NCI-H1694 treated with DMSO at 0.1 percent for 48 hours (cell line): ENCODE data around the gene ZBTB20.

Experiments
- DNase-seq: peaks from one replicate; lab custom pipeline; 2025; lab: John Stamatoyannopoulos, UW

Gene ZBTB20

DNA sequence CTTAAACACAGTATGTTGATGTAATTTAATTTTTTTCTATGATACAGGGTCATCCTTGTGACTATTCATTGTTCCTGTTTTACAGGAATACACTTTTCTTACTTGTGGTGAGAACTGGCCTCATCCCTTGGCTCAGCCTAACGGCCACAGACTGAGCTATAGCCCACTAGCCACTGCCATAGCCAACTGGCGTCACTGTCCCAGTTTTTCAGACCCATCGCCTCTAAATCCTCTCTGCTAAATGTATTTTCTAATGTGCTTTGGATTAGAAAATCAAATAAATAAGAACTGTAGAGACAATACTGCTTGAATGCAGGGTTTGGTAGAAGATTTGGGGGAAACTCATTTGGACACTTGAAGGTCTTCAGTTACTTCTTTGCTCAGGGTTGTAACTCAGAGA lies 740.2 kb downstream of the ZBTB20 start:
- no peak for DNase-seq

DNA sequence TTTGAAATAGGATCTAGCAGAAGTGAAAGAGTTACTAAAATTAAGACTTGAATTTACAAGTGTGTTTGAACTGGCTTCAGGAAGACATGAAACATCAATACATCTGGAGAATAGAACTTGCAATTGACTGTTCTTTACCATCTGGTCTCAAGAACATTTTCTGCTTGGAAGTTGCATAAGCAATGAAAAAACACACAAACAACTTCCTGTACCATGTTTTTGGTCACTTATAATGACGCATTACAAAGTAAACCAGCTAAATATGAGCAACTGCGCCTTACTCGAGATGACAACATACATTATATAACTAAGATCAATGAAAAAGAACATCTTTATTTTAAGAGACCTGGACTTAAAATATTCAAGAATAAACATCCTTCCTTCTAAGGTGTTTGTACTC lies 740.8 kb downstream of the ZBTB20 start:
- DNase-seq, result no peak

DNA sequence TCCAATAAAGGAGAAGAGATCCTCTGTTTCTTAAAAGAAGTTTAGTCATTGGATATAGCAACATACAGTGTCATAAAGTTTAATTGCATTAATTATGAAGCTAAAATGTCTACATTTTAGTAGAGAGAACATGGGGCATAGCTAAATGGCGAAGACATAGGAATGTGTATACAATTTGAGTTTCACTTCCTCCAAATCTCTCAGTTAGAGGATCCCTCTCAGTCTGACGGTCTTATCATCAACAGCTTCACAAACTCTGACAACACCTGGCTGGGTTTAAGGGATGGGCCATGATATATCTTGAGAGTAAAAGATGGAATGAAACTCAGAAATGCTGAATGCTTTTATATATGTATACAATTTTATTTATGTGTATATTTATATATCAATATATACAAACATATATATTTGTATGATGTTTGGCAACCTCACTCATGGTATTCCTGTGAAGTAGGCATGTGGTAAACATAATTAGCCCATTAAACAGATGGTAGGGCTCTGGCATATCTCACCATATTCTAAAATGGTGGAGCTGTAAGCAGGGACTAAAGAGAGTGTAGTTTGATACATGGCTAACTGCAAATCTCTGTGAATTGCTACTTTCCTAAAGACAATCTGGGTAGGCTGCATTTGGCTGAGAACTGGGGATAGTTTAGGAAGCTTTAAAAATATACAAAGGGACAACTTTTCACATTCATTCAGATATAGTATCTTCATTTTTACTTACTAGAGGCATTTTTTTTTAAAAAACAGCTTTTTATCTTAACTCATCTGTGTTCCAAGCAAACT lies 741.7 kb downstream of the ZBTB20 start:
- no peak for DNase-seq

DNA sequence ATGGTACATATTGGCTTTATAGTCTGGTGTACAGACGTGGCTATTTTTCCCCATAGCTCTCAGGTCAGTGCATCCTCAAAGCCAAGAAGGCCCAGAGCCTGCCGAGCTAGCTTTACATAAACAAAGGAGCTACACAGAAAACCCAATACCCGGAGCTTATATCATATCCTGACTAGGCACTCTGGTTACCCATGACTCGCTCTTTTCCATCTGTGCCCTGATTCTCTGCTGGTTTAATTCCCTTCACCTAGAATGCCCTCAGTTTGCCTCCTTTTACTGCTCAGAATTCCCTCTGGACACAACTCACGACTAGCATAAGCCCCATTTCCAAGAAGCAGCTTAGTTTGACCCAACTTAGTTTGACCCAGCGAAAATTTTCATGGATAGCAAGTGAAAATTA lies 742.5 kb downstream of the ZBTB20 start:
- DNase-seq, result no peak

DNA sequence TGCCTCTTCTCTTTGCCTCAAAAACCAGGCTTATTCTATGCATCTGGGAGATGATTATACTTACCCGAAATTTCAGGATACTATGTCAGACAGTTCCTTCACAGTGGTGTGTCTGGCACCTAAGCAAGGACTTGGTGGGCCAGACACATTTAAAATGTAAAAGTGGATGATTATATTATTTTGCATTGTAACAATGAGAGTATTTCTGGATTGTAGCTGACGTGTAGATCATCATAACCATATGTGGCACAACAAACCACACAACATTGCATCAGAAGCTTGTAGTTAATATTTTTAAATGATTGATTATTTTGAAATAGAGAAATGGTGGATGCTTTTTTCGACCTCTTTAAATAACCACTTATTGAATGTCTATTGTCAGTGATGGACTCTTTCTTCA lies 744.2 kb downstream of the ZBTB20 start:
- no peak for DNase-seq

DNA sequence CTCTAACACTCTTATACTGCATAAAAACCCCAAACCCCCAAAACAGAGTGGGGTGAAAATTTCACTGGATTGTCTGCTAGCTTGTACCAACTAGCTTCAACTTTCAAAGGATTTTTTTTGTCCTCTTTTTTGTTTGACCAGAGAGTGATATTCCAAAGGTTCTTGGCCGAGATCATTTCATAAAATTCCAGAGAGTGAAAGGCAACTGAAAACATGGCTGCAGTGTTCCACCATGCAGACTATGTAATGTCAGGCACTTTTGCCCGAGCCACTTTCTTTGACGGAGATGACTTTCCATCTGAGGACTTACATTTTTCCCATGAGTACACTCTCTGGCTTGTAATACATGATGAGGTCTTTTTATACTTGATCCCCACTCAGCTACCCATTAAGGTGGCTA lies 745.7 kb downstream of the ZBTB20 start:
- no peak for DNase-seq

DNA sequence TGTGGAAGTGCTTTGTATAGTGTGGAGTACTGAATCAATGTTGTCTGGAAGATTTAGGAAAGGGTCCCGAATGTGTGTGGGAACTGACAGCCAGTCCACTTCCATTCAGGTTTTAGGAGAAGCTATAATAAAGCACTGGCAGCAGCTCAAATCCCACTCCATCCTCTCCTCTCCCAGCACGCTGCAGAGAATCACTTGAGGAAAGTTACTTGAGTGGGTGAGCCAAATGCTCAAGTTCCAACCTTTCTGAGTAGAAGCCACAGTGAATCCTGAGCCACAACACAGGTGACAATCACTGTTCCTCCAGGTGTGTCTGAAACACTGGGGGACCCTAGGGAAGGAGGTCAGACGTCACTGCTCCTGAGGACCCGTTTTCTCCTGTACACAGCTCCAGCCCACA lies 746.7 kb downstream of the ZBTB20 start:
- no peak for DNase-seq

DNA sequence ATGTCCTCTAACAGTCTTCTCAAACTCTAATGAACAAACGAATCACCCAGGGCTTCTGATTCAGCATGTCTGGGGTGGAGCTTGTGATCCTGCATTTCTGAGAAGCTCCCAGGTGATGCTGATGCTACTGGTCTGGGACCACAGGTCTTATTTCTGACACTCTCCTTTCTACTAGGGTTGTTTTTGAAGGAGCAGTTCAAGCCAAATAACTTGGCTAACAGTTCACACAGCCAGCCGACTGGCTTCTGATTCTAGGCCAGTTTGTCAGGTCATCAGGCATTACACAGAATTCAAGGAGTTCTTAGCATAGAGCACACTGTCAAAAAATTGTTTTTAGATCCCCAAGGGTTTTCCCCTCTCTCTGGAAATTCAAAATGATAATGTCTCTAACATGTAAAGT lies 752.5 kb downstream of the ZBTB20 start:
- DNase-seq, result no peak

DNA sequence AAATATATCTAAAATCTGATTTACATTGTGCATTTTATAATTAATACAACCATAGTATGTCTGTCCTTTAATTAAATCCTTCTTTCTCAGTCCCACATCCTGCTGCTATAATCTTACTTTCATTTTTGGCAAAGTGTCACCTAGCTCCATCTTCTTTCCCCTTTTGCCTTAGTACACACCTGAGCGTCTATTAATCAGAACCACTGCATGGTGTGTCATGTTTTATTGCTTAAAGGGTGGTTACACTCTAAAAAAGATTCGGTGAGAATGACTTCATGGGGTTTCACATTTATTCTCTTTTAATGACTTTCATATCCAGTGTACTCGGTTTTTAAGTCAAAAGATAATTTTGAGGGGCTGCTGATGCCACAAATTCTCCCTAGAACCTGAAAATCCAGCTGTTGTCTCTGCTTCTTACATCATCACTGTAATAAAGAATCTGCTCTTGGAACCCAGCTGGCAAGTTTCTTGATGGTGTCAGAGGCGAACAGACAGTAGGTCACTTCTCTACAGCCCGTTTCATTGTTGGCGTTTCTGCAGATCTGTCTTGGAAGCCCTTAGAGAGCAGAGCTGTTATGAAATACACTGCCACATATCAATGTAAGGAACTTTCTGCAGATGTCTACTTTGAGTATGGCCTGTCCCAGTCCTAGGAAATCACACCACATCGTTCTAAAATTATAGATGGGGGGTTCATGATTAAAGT lies 753.6 kb downstream of the ZBTB20 start:
- no peak for DNase-seq

DNA sequence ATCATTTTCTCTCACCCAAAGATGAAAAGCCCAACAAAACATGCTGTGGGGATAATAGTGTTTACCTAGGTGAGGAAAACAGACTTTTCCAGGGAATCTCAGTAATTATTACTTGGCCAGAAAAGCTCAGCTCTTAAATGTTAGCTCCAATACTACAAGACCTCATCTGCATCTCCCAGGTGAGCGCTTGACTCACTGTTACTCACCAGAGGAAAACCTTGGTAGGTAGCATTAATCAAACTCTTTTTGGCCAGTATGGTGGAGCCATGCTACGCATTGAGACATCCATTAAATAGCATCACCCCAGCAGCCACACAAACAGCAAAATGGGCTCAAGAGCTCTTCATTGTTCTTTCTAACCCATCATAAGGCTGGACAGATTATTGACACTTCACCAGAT lies 754.3 kb downstream of the ZBTB20 start:
- no peak for DNase-seq

DNA sequence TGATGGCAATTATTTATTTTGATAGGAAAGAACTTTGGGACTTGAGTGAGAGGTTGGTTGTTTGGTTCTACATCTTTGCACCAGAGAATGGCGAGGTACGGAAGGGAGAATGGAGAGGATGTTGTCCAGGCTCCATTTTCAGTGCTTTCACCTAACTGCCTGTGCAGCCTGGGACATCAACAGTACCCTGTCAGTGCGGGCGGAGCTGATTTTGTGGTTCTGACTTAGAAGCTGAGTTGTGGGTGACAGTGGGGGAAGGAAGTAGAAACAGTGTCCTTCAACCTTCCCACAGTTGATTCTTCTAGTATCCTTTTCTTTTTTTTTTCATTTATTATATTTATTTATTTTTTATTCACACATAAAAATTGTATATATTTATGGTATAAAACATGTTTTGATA lies 757.9 kb downstream of the ZBTB20 start:
- DNase-seq, result no peak

DNA sequence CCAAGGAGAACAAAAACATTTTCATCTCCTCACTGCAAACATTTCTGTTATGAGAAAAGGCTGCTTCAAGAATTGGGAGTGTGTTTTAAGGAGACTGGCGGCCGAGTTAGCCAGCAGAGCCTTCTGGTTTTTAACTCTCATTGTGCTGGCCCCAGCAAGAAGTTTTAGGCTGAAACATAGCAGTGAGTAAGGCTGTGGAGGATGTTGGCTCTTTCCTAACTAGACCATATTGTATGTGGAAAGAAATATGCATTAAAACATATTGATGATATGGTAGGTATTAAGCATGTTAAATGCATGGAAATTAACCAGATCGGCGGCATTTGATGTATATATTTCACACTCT lies 762.6 kb downstream of the ZBTB20 start:
- DNase-seq, result no peak

DNA sequence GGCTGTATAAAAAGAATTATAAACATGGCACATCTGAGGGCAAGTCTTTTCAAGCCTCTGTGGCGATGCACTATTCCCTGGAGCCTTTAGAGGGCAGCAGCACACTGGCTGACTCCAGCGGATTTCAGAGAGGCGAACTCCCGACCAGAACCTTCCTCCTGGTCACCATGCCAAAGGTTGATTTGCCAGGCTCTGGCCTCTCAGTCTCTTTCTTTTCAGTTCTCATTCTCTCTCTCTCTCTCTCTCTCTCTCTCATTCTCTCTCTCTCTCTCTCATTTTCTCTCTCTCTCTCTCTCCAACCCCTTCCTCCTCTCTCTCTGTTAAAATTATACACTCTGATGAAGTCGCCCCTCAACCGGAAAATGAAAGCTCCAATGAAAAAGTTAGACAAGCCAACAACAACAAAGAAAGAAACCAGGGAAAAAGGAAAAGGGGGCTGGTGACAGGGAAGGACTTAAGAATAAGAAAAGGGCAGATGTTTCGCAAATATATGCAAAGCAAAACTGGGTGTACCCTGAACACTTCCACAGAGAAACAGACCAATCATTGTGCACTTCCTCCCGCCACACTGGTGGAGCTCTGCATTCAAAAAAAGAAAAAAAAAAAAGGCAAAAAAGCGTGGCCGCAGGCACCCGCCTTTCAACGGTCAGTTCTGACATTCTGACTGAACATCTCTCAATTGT lies 763.1 kb downstream of the ZBTB20 start:
- peak; percentile 61 for DNase-seq

DNA sequence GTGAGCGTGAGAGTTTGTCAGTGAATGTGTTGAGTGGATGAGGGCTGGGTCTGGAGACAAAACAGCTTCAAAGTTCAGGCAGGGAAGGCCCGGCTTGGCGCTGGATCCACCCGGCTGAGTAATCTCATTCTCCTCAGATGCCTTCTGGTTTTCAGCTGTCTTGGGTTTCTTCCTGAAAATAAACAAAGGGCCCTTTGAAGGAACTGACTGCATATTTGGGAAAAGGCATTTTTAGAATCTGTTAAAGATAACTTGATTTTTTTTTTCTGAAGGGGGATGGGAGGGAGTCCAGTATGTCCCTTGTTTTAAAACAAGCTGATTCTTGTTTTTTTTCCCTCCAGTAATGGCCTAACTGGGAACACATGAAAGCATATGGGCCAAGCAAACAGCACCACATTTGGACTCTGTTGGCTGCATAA lies 766.8 kb downstream of the ZBTB20 start:
- no peak for DNase-seq

DNA sequence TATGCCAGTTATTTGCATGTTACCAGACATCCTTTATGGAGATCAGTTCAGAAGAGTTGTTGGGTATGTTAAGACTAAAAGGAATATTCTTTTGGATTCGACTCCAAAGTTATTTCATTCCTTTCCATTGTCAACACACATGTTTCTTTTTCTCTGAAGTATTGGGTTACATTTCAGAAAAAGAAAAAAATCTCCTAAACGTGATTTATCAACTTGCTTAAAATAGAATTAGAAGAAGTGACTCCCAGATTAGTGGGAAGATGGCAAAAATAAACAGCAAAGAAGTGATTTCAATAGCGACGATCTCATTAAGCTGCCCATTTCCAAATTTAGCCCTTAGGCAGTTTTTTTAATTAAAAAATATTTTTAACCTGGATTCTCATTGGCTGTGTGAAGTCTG lies 767.8 kb downstream of the ZBTB20 start:
- DNase-seq, result no peak

DNA sequence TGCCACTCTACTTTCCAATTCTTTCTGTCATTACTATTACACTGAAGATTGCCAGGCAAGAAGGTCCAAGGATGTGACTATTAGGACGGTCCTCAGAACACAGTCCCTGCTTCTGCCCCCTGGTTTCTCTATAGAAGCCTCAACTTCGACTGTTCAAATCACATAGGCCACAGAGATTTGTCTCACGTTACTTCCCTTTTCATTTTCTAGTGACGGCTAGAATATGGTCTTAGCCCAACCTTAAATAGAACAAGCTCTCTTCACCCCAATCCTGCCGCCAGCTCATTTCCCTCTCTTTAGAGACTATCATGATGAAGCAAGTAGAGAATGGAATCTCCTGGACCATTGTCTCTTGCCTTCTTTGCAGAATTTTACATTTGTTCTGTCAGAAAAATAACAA lies 768.3 kb downstream of the ZBTB20 start:
- no peak for DNase-seq

DNA sequence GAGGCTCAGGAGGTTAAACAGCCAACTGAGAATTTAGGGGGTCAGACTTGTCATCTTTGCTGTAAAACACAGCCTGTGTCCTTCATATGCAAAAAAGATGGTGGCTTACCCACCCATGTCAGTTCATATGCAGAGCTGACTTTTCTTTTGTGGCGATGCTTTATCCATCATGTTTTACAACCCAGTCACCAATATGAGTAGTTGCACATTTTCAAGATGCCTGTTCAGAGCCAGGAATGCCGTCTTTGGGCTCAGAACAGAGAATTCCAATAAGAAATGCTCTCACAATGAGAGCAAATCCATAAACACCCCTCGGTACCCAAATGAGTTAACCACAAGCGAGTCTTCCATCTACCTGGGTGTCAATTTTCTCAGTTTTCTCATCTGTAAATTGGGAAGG lies 769.7 kb downstream of the ZBTB20 start:
- DNase-seq, result no peak

DNA sequence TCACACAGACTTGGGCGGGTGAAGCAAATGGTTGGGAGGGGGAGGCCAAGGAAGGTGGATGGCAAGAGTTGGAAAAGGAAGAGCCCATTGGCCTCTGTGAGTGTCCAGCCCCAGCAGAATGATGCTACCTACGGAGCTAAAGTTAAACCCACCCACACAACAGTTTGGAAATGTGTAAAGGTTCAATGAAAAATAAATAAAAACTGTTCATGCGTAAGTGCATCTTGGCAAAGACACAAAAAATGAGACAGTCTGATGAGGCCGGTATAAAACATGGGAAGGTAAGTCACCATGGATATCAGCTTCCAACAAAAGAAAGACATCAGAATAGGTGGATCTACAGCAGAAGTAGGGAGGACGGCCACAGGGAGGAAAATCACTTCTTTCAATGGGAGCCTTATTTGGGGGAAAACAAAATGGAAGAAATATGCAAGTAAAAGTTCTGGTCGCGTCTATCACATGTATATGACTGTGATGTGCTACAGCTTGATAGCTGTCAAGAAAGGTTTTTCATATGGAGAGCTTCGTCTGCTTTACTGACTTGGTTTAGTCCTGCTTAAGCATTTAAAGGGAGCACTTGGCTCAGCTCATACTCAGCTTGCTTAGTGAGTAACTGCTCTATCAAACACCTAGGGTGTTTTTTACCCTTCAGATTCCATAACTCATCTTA lies 770.4 kb downstream of the ZBTB20 start:
- no peak for DNase-seq

DNA sequence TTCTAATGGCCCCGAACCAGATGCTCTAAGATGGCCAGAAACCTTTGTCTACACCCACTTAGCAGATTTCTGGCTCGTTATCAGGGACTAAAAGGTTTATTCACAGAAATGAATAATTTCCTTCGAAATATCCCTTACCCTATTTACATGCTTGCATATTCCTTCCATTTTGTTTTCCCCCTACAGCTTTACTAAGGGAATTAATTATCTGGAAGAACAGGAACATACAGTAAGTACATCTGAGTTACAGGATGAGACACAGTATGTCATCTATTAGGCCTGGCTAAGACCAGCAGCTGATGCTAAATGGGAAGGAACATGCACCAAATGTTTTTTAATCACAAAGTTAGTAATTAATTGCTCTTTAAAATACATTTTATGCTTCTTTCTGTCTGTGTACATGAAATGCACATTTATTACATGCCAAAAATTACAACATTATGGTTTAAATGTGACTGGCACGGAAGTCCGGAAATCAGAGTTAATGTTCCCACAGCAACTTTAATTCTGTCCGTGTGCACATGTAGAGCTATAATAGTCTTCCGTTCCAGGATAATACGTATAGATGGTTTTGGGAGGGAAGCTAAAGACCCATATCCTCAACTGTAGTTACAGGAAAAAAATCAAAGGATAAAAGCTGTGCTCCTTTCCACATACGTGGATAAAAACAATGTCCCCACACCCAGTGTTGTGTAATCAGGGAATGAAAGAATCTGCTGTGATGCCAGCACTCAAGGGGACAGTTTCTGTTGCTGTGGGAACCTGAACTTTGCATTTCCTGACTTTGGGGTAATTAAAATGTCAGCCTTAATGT lies 771.3 kb downstream of the ZBTB20 start:
- DNase-seq, result no peak

DNA sequence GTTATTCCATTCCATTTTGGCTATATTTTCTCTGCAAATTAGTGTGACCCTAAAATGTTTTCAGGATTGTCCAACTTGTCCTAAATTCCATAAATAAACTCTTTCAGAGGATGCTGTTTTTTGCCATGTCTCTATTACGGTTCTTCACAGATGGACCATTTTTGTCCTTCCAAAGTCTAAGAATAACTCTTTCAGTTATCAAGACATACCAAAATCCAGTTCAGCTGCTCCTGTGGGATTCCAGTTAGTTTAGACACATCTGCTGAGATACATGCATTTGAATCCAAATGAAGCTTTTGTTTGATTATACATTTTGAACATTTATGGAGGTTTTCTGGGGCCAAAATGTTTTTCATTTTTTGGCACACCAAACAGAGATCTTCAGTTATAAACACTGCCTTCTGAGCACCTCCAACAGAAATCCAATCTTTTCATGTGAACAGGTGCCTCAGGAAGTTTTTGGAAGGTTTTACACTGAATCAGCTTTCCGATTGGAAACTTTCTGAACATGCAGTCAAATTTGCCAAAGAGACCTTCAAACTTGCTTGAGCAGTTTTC lies 772.6 kb downstream of the ZBTB20 start:
- no peak for DNase-seq

DNA sequence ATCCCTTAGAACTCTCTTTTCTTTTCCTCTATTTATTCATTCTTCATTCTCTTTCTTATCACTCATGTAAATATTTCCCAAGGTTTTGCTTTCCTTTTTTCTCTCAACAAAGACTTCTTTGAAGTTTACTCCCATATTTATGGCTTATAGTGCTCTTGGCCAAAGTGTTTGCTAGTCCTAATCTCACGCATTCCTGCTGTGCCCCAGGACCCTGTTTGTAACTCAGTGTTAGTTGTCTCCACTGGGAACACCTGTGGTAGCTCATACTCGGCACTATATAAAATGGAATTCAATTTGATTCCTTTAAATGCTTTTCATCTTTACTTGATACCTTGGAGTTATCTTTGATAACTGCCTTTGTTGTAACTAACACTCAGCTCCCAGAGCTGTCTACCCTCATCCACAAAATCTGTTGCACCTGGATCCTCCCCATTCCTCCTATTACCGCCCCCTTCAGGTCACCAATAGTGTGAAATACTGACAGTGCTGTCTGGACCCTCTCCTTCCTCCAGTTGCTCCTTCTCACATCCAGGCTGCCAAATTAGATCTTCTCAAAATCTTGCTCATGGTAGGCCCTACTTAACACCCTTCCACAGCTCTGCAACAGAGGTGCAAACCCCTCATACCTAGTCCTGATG lies 776.4 kb downstream of the ZBTB20 start:
- no peak for DNase-seq
